Measurements from ENCODE around the gene MZB1. TPM values are rescaled to one million over a fixed set of nuclear protein-coding genes. Genes with fewer than 3 reads are reported as not detected.
A peak's percentile ranks its signal among the peaks of the same experiment; 100 is the strongest.

Gene MZB1
- total RNA-seq, 4 donors from 2014 or later, result 2.1 to 2.4 TPM; not detected in 2

- Histone ChIP-seq H3K27ac (no peak overlapping the region), H3K4me1 (no peaks in the 10 kb centered on the region), H3K36me3 (peaks cover 0 to 80% (median 0%) of the 10 kb centered on the region in 3 donors), H3K4me3 (no peak overlapping the region), H3K27me3 (no peaks in the 10 kb centered on the region), H3K9me3 (no peaks in the 10 kb centered on the region)
- no peak for TF ChIP-seq POLR2A (IDR thresholded peaks at IDR 0.05)
- TF ChIP-seq EP300 (IDR thresholded peaks at IDR 0.05), result no peak
- TF ChIP-seq CTCF (IDR thresholded peaks at IDR 0.05), result no peak
- DNase-seq (ENCODE audit: low spot score in 2 of 2), result no peak
- WGBS, 2 donors, result 86 to 93% methylated on average over 1 of the region's 1 CpG
Measured at GRCh38 chr5:139431706-139432105, 42.0 kb upstream of the MZB1 start.

GRCh38 chr5:139430015-139430414 lies 40.3 kb upstream of the MZB1 start:
- Histone ChIP-seq H3K27ac (no peak overlapping the region), H3K9me3 (no peaks in the 10 kb centered on the region), H3K27me3 (no peaks in the 10 kb centered on the region), H3K4me1 (no peaks in the 10 kb centered on the region), H3K36me3 (peaks cover 0 to 86% (median 0%) of the 10 kb centered on the region in 3 donors), H3K4me3 (no peak overlapping the region)
- 75 to 77% methylated on average over 2 of the region's 2 CpGs for WGBS, 2 donors
- no peak for DNase-seq (ENCODE audit: low spot score in 2 of 2)
- TF ChIP-seq EP300 (IDR thresholded peaks at IDR 0.05), result no peak
- no peak for TF ChIP-seq CTCF (IDR thresholded peaks at IDR 0.05)
- no peak for TF ChIP-seq POLR2A (IDR thresholded peaks at IDR 0.05)

GRCh38 chr5:139426203-139426885 lies 36.6 kb upstream of the MZB1 start:
- 64 to 81% methylated on average over 7 to 8 of the region's 8 CpGs for WGBS, 2 donors
- H3K27me3 ChIP-seq, result no peaks in the 10 kb centered on the region
- H3K27ac ChIP-seq, result no peak overlapping the region
- H3K4me3 ChIP-seq, result no peak overlapping the region
- no peak for DNase-seq (ENCODE audit: low spot score in 2 of 2)
- peaks cover 0 to 80% (median 0%) of the 10 kb centered on the region in 3 donors for H3K36me3 ChIP-seq
- no peaks in the 10 kb centered on the region for H3K4me1 ChIP-seq
- H3K9me3 ChIP-seq, result no peaks in the 10 kb centered on the region
- TF ChIP-seq EP300 (IDR thresholded peaks at IDR 0.05) (no peak), CTCF (IDR thresholded peaks at IDR 0.05) (no peak), POLR2A (IDR thresholded peaks at IDR 0.05) (no peak)

- peaks cover 0 to 81% (median 0%) of the 10 kb centered on the region in 3 donors for H3K36me3 ChIP-seq
- H3K4me1 ChIP-seq, result no peaks in the 10 kb centered on the region
- 85 to 88% methylated on average over 5 of the region's 5 CpGs for WGBS, 2 donors
- no peak overlapping the region for H3K4me3 ChIP-seq
- no peaks in the 10 kb centered on the region for H3K27me3 ChIP-seq
- no peak overlapping the region for H3K27ac ChIP-seq
- no peaks in the 10 kb centered on the region for H3K9me3 ChIP-seq
- TF ChIP-seq CTCF (IDR thresholded peaks at IDR 0.05), result no peak
- no peak for TF ChIP-seq EP300 (IDR thresholded peaks at IDR 0.05)
- TF ChIP-seq POLR2A (IDR thresholded peaks at IDR 0.05), result no peak
- DNase-seq (ENCODE audit: low spot score in 2 of 2), result no peak
Measured at GRCh38 chr5:139425497-139425896, 35.8 kb upstream of the MZB1 start.

GRCh38 chr5:139422307-139422893 lies 32.7 kb upstream of the MZB1 start:
- H3K27me3 ChIP-seq, result no peaks in the 10 kb centered on the region
- 47% methylated on average over 5 of the region's 5 CpGs for WGBS, 2 donors
- no peaks in the 10 kb centered on the region for H3K9me3 ChIP-seq
- peaks cover 0 to 14% (median 1%) of the 10 kb centered on the region in 4 donors for H3K4me1 ChIP-seq
- H3K4me3 ChIP-seq, result no peak overlapping the region
- DNase-seq (ENCODE audit: low spot score in 2 of 2), result peak in 1 of 2 donors; percentile 89
- no peak overlapping the region for H3K27ac ChIP-seq
- TF ChIP-seq CTCF (IDR thresholded peaks at IDR 0.05), result peak; percentile 61 to 83 (median 71)
- no peak for TF ChIP-seq EP300 (IDR thresholded peaks at IDR 0.05)
- no peak for TF ChIP-seq POLR2A (IDR thresholded peaks at IDR 0.05)
- H3K36me3 ChIP-seq, result peaks cover 0 to 87% (median 0%) of the 10 kb centered on the region in 3 donors
